Endodermal cell (in vitro differentiated cells): ENCODE measurements around the gene PC. TPM values are rescaled to one million over a fixed set of nuclear protein-coding genes. Genes with fewer than 3 reads are reported as not detected.
"Not testable (repeated sequence)": the region's sequence is repeated elsewhere in the genome, so short reads cannot be mapped to it uniquely, and the experiment has no call there.

Source experiments
- DNase-seq: peaks from one replicate; pipeline ENCODE4 v3.0.0-alpha.2; 2017
- H3K27ac ChIP-seq: 2 replicates; pipeline ENCODE4 v1.5.1; 2013; ENCODE audit warnings: mild to moderate bottlenecking, low read depth, low read length, moderate library complexity
- H3K27me3 ChIP-seq: 2 replicates; pipeline ENCODE4 v1.6.1; 2013; ENCODE audit warnings: mild to moderate bottlenecking, low read length, moderate library complexity; ENCODE audit not compliant: insufficient read depth, control insufficient read depth, poor library complexity, severe bottlenecking
- H3K36me3 ChIP-seq: 2 replicates; pipeline ENCODE4 v1.7.0; 2013; ENCODE audit warnings: mild to moderate bottlenecking, low read length, moderate library complexity; ENCODE audit not compliant: control insufficient read depth, insufficient read depth
- H3K4me1 ChIP-seq: one replicate; pipeline ENCODE4 v1.7.0; 2013; ENCODE audit warnings: low read length; ENCODE audit not compliant: control insufficient read depth, insufficient read depth
- H3K4me3 ChIP-seq: 2 replicates; pipeline ENCODE4 v1.5.1; 2013; ENCODE audit warnings: mild to moderate bottlenecking, low read length, moderate library complexity
- H3K9ac ChIP-seq: 2 replicates; pipeline ENCODE4 v1.6.1; 2013; ENCODE audit warnings: mild to moderate bottlenecking, low read length, moderate library complexity; ENCODE audit not compliant: poor library complexity, severe bottlenecking; ENCODE audit errors: extremely low read depth
- H3K9me3 ChIP-seq: 2 replicates; pipeline ENCODE4 v1.6.1; 2013; ENCODE audit warnings: mild to moderate bottlenecking, low read length, moderate library complexity; ENCODE audit not compliant: control insufficient read depth
- H3K27ac Mint-ChIP-seq: 2 replicates; pipeline ENCODE4 v1.8.0; 2020; ENCODE audit warnings: mixed read lengths
- H3K27me3 Mint-ChIP-seq: 2 replicates; pipeline ENCODE4 v1.8.0; 2021; ENCODE audit warnings: mild to moderate bottlenecking, mixed read lengths; ENCODE audit not compliant: insufficient read depth
- H3K36me3 Mint-ChIP-seq: 2 replicates; pipeline ENCODE4 v1.8.0; 2020; ENCODE audit warnings: low read depth, mixed read lengths
- H3K4me1 Mint-ChIP-seq: 2 replicates; pipeline ENCODE4 v1.8.0; 2020; ENCODE audit warnings: mixed read lengths
- H3K4me3 Mint-ChIP-seq: 2 replicates; pipeline ENCODE4 v1.8.0; 2020; ENCODE audit warnings: mild to moderate bottlenecking, moderate library complexity, mixed read lengths
- H3K9me3 Mint-ChIP-seq: 2 replicates; pipeline ENCODE4 v1.8.0; 2020; ENCODE audit warnings: mild to moderate bottlenecking, mixed read lengths
- WGBS, 2 experiments: methylation state at CpG; one replicate each; pipeline versions ENCODE4 v1.1.5 to v1.1.7; 2013; ENCODE audit warnings: missing lambda C conversion rate in 2 of 2, mixed read lengths in 1 of 2; ENCODE audit not compliant: insufficient coverage in 1 of 2, insufficient read length in 1 of 2; 5-methylcytosine and 5-hydroxymethylcytosine counted together
- total RNA-seq, 2 donors: library from RNA; stranded (reverse); fragmentation: NEBNext Ultra II Directional in 1 of 2; extraction: Animal tissue kit (Norgen Biotek cat#: 25700) in 1 of 2; gene quantifications; 2 replicates in 1 of 2; 3 replicates in 1 of 2; pipeline ENCODE4 v1.2.1, GENCODE V29; 2021
- TF ChIP-seq, protein P1 (sequence below): fragments of 200-600 bp; sonication (generic); conservative IDR thresholded peaks from 2 replicates; pipeline ENCODE4 v1.5.0; 2021; ENCODE audit warnings: antibody characterized with exemption, mild to moderate bottlenecking

PC gene
- total RNA-seq, 2 donors from 2014 or later, result 21.9 to 24.4 TPM

DNA sequence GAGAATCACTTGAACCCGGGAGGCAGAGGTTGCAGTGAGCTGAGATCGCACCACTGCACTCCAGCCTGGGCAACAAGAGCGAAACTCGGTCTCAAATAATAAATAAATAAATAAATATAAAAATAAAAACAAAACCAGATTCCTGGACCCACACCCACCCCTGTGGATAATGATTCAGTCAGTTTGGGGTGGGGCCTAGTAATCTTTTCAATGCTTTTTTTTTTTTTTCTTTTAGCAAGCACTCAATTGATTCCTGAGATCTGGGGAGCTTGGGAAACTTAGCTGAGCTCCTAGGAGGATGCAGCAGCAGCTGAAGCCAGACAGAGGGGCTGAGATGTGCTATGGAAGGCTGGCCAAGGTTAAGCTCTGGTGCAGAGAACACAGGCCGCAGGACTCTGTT lies 4.6 kb upstream of the PC start:
- Mint-ChIP-seq H3K9me3 (peaks cover 7% of the 10 kb centered on the region), H3K4me1 (peaks cover 4% of the 10 kb centered on the region), H3K27me3 (peaks cover 21% of the 10 kb centered on the region), H3K4me3 (no peak overlapping the region), H3K27ac (no peak overlapping the region), H3K36me3 (no peaks in the 10 kb centered on the region)
- Histone ChIP-seq H3K27ac (no peak overlapping the region), H3K4me3 (no peak overlapping the region), H3K36me3 (no peaks in the 10 kb centered on the region), H3K9ac (no peak overlapping the region), H3K4me1 (no peaks in the 10 kb centered on the region), H3K9me3 (no peaks in the 10 kb centered on the region), H3K27me3 (peaks cover 8% of the 10 kb centered on the region)
- TF ChIP-seq, protein P1, sequence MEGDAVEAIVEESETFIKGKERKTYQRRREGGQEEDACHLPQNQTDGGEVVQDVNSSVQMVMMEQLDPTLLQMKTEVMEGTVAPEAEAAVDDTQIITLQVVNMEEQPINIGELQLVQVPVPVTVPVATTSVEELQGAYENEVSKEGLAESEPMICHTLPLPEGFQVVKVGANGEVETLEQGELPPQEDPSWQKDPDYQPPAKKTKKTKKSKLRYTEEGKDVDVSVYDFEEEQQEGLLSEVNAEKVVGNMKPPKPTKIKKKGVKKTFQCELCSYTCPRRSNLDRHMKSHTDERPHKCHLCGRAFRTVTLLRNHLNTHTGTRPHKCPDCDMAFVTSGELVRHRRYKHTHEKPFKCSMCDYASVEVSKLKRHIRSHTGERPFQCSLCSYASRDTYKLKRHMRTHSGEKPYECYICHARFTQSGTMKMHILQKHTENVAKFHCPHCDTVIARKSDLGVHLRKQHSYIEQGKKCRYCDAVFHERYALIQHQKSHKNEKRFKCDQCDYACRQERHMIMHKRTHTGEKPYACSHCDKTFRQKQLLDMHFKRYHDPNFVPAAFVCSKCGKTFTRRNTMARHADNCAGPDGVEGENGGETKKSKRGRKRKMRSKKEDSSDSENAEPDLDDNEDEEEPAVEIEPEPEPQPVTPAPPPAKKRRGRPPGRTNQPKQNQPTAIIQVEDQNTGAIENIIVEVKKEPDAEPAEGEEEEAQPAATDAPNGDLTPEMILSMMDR, result no peak
- 79% methylated on average over 1 of the region's 5 CpGs; no CpG with 5 or more reads in 1 of the 2 experiments for WGBS, 2 experiments
- DNase-seq, result no peak

DNA sequence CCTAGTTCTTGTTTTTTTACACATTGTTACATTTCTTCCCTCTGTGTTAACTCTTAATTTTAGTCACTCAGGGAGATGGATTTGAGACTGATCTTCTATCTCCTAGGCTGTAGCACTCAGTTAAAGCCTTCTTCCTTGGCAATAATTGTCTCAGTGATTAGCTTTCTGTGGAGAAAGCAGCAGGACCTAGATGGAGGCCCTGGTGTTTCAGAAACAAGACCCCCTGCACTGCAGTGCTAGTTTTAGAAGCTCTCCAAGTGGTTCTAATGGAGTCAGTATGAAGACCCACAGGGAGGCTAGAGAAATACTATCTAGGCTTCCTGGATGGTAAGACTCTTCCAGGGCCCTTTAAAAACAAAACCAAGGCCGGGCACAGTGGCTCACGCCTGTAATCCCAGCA lies 4.1 kb upstream of the PC start:
- Histone ChIP-seq H3K4me3 (no peak overlapping the region), H3K4me1 (no peaks in the 10 kb centered on the region), H3K27me3 (peaks cover 8% of the 10 kb centered on the region), H3K27ac (no peak overlapping the region), H3K9ac (no peak overlapping the region), H3K36me3 (no peaks in the 10 kb centered on the region), H3K9me3 (no peaks in the 10 kb centered on the region)
- TF ChIP-seq, protein P1, result no peak
- Mint-ChIP-seq H3K27me3 (peaks cover 21% of the 10 kb centered on the region), H3K9me3 (peaks cover 7% of the 10 kb centered on the region), H3K4me1 (peaks cover 7% of the 10 kb centered on the region), H3K27ac (no peak overlapping the region), H3K4me3 (no peak overlapping the region), H3K36me3 (no peaks in the 10 kb centered on the region)
- 96% methylated on average over 2 of the region's 2 CpGs; no CpG with 5 or more reads in 1 of the 2 experiments for WGBS, 2 experiments
- DNase-seq, result no peak

DNA sequence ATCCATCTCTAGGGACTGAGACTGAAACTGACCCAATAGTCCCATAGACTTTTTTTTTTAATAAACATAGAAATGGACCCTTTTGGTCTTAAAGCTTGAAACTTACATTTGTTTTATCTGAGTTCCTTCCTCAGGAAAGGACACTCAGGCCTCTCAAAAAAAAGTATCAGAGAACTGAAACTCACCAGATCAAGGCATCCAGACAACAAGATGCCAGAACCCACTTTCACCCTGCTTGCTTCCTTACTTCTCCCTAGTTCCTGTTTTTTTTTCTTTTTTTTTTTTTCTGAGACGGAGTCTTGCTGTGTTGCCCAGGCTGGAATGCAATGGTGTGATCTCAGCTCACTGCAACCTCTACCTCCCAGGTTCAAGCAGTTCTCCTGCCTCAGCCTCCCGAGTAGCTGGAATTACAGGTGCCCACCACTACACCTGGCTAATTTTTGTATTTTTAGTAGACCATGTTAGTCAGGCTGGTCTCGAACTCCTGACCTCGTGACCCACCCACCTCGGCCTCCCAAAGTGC lies 3.6 kb upstream of the PC start:
- H3K27ac ChIP-seq, H3K9ac ChIP-seq, H3K36me3 ChIP-seq, H3K4me1 ChIP-seq, H3K36me3 Mint-ChIP-seq, H3K4me3 Mint-ChIP-seq, H3K27ac Mint-ChIP-seq, H3K4me3 ChIP-seq, H3K27me3 ChIP-seq, H3K9me3 Mint-ChIP-seq, DNase-seq, H3K9me3 ChIP-seq: not testable (repeated sequence)
- 91 to 100% methylated on average over 1 to 5 of the region's 5 CpGs for WGBS, 2 experiments
- Mint-ChIP-seq H3K4me1 (peaks cover 10% of the 10 kb centered on the region), H3K27me3 (peaks cover 21% of the 10 kb centered on the region)

DNA sequence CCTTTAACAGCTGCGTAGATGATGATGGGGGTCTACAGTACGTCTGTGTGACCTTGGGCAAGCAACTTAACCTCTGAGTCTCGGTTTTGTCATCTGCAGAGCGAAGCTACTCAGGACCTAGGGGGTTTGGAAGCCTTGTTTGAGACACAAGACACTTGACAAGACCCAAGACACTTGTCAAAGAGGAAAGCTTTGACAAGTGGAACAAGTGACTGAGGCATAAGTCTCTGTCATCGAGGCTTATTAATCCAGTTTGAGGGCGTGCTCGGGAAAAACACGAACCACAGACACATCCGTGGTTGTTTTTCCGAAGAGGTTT lies 732 bp upstream of the PC start:
- H3K9ac ChIP-seq, result no peak overlapping the region
- peak overlapping the region; percentile 72 for H3K4me3 ChIP-seq
- peaks cover 8% of the 10 kb centered on the region for H3K27me3 ChIP-seq
- H3K27ac Mint-ChIP-seq, result peak overlapping the region; percentile 92
- H3K4me3 Mint-ChIP-seq, result peak overlapping the region; percentile 67
- DNase-seq, result no peak
- no peaks in the 10 kb centered on the region for H3K36me3 ChIP-seq
- H3K36me3 Mint-ChIP-seq, result no peaks in the 10 kb centered on the region
- no peaks in the 10 kb centered on the region for H3K4me1 ChIP-seq
- peak overlapping the region; percentile 34 for H3K27ac ChIP-seq
- no peaks in the 10 kb centered on the region for H3K9me3 ChIP-seq
- peaks cover 14% of the 10 kb centered on the region for H3K4me1 Mint-ChIP-seq
- peaks cover 7% of the 10 kb centered on the region for H3K9me3 Mint-ChIP-seq
- WGBS, 2 experiments, result 47 to 50% methylated on average over 10 of the region's 10 CpGs
- TF ChIP-seq, protein P1, result no peak
- H3K27me3 Mint-ChIP-seq, result peaks cover 17% of the 10 kb centered on the region
